Inferior parietal cortex (tissue), 1 donor: ENCODE results near the gene SHFL.

Experiments
- DNase-seq: peaks from one replicate; pipeline ENCODE4 v3.0.0-alpha.2; 2016; ENCODE audit errors: extremely low spot score

Gene SHFL

DNA sequence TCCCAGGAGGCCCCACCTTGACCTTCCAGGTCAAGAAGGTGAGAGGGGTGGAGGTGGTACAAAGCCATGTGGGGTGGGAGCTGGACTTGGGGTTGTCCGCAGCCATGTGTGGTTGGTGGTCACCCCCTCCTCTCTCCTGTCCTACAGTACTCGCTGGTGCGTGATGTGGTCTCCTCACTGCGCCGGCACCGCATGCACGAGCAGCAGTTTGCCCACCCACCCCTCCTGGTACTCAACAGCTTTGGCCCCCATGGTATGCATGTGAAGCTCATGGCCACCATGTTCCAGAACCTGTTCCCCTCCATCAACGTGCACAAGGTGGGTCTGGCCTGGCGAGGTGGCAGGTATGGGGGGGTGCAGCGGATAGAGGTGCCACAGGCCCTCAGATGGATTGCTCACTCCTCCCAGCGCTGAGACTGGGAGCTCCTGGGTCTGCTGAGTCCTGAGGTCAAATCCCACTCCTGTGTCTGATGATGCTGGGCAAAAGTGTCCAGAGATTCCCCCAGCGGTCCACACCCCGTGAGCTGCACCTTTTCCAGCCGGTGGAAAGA, 21.8 kb downstream of the SHFL start:
- no peak for DNase-seq

DNA sequence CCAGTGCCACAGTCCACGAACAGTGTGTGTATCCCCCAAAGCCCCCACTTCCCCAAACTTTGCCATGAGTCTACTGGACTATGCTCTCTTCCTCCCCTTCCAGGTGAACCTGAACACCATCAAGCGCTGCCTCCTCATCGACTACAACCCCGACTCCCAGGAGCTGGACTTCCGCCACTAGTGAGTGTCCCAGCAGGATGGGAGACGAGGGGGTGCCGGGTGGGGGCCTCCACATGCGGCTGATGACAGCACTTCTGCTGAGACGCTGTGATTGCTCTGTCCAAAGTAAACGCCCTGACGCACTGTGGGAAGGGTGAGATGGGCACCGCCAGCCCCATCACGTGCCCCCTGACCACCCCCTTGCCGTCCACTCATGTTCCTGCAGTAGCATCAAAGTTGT, 23.4 kb downstream of the SHFL start:
- no peak for DNase-seq

- no peak for DNase-seq
These were observed 24.2 kb downstream of the SHFL start for GRCh38 chr19:10110076-10110971.

DNA sequence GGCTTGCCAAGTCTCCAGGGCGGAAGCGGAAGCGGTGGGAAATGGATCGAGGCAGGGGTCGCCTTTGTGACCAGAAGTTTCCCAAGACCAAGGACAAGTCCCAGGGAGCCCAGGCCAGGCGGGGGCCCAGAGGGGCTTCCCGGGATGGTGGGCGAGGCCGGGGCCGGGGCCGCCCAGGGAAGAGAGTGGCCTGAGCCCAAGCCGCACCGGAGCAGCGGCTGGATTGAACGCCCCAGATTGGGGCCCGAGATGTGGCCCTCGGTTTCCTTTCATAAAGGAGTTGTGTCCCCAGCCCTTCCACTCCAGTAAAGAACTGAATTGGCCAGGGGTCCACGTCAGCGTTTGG, 24.8 kb downstream of the SHFL start:
- DNase-seq: no peak

- DNase-seq: no peak
These were observed 25.3 kb downstream of the SHFL start, which contains the start of gene P2RY11 for GRCh38 chr19:10111405-10111811. P2RY11 (plus strand) TSS chr19:10111693; CDS start chr19:10111722, 29 bp downstream.

- DNase-seq: no peak
These were observed 26.1 kb downstream of the SHFL start for GRCh38 chr19:10112037-10112761.

- DNase-seq: no peak
These were observed 26.9 kb downstream of the SHFL start for GRCh38 chr19:10112895-10113591.

DNA sequence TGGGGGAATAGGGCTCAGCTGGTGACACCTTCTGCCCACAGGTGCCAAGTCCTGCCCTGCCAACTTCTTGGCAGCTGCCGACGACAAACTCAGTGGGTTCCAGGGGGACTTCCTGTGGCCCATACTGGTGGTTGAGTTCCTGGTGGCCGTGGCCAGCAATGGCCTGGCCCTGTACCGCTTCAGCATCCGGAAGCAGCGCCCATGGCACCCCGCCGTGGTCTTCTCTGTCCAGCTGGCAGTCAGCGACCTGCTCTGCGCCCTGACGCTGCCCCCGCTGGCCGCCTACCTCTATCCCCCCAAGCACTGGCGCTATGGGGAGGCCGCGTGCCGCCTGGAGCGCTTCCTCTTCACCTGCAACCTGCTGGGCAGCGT, 27.5 kb downstream of the SHFL start:
- no peak for DNase-seq

- DNase-seq: no peak
These were observed 28.0 kb downstream of the SHFL start for GRCh38 chr19:10113964-10114650.

DNA sequence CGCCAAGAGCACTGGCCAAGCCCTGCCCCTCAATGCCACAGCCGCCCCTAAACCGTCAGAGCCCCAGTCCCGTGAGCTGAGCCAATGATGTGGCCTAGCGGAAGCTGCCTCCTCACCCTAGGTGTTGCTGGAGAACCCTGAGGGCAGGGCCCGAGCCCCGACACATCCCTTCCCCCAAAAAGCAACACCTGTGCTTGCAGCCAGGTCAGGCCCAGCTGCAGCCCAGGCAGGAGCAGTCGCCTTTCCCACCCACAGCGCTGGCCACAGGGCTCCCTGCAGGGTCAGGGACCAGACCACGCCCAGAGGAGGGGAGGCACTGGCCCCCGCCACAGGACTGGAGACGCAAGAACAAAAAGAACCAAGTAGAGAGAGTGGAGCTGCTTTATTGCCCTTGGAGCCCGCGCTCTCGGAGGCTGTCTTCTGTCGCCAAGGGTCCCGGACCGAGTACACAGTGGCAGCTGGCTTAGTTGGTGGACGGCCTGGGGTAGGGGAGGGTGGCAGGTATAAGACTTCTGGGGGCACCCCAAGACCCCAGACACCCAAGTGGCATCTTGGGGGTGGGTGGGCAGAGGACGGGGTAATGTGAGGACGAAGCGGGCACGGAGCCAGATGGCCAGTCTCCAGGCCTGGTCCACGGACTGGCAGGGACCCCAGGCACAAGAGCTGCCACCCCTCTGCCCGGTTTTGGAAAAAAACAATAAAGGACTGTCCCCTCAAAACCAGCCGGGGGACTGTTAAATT, 28.7 kb downstream of the SHFL start:
- DNase-seq: no peak

- DNase-seq: no peak
These were observed 29.4 kb downstream of the SHFL start for GRCh38 chr19:10115392-10116084.

- DNase-seq: no peak
These were observed 30.2 kb downstream of the SHFL start for GRCh38 chr19:10116085-10116865.

DNA sequence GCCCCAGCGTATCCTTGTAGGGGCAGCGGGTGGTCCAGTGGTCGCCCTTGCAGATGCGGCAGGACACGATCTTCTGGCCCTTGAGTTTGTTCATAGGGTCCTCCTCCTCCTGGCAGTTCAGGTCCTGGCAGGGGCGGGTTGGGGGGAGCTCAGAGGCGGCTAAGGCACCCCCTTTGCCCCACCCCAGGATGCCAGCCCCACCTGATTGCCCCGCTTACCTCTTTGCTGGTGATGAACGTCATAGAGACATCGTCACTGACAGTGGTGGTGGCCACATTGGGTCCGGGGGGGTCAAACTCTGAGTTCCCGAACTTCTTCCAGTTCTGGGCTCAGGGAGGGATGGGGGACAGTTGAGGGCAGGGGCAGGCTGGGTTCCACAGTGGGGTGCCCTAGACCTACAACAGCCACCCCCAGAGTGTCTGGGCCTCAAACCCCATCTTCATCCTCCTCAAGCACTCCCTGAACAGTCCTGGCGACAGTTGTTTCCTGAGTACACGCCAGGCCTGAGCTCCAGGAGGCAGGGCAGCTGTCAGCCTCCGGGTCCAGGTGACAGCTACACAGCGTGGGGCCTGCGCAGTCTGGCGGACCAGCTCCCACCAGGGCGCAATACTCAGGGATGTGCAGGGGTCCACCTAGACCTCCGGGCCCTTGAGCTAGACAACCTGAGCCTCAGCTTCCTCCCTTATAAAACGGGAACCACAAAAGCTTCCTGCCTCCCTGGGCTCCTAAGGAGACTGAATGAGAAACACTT, 30.9 kb downstream of the SHFL start:
- DNase-seq: no peak

DNA sequence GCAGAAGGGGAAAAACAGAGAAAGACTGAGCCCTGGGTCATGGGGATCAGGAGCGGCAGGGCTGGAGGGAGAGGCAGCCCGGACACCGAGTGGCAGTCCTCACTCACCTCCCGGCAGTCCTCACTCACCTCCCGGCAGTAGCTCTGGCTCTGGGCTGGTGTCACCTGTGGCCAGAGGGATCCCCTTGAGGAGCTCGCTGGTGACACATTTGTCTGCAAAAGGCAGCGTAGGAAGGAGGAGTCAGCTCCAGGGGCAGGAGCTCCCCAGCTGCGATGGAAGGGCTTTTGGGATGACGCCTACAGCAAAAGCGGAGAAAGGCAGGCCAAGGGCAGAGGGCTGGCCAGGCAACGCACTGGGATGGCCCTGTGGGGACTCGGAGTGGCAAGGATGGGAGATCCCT, 32.8 kb downstream of the SHFL start:
- DNase-seq: no peak

DNA sequence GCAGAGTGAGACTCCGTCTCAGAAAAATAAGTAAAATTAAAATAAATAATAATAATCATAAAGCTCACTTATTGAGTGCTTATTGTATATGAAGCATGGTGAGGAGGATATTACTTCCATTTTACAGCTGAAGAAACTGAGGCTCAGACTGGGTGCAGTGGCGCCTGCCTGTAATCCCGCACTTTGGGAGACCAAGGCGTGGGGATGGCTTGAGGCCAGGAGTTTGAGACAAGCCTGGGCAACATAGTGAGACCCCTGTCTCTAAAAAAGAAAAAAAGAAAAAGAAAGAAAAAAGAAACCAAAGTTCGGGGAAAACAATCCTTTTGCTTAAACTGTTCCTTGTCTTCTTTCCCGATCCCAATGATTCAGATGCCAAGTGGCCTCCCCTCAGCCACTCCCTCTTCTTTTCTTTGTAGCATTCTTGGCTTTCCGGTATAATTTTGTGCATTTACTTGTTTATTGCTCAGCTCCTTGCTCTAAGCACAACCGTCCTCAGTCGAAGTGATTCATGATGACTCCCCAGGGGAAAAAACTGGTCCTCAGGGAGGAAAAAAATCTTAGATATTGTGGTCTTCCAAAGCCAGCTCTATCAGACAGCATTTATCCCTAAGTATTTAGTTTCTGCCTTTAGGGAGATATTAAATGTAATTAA, 34.5 kb downstream of the SHFL start:
- no peak for DNase-seq

GRCh38 chr19:10122045-10122444, 35.9 kb downstream of the SHFL start:
- DNase-seq: no peak

- DNase-seq: no peak
These were observed 38.3 kb downstream of the SHFL start for GRCh38 chr19:10124429-10124828.

- DNase-seq: no peak
These were observed 40.1 kb downstream of the SHFL start for GRCh38 chr19:10126213-10126639.
